Peyer's patch (tissue), 4 donors: Measurements from ENCODE around the gene NFASC.

Experiments
- POLR2A ChIP-seq, 2 donors: fragments of 450-650 bp; IDR thresholded peaks; one replicate each; pipeline ENCODE4 v1.5.1; 2017; ENCODE audit warnings: antibody characterized with exemption in 2 of 2, mild to moderate bottlenecking in 2 of 2, moderate library complexity in 2 of 2
- TF ChIP-seq, protein P1 (sequence below), 6 experiments: fragments of 450-650 bp in 4 of 6; fragments of 200-600 bp in 2 of 6; sonication (generic) in 1 of 6; IDR thresholded peaks; one replicate each; pipeline ENCODE4 v1.5.1; 2017 to 2019; ENCODE audit warnings: antibody characterized with exemption in 6 of 6, mild to moderate bottlenecking in 3 of 6, moderate library complexity in 1 of 6

DNA sequence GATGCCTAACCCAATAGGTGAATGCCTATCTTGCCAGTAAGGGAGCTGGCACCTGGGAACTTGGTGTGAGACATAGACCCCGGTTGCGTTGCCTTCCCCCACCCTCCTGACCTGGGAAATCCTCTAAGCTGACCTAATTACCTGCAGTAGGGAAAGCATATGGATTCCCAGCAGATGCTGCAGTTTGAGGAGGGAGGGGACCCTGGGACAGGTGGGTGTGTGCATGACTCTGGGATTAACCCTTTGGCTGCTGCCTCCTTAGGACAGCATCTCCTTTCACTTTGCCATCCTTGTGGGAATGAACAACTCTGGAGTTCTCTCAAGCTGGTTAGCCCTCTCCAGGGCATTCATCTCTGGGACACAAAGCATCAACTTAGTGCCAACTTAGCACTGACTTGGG lies 16.4 kb upstream of the NFASC start:
- TF ChIP-seq, protein P1, sequence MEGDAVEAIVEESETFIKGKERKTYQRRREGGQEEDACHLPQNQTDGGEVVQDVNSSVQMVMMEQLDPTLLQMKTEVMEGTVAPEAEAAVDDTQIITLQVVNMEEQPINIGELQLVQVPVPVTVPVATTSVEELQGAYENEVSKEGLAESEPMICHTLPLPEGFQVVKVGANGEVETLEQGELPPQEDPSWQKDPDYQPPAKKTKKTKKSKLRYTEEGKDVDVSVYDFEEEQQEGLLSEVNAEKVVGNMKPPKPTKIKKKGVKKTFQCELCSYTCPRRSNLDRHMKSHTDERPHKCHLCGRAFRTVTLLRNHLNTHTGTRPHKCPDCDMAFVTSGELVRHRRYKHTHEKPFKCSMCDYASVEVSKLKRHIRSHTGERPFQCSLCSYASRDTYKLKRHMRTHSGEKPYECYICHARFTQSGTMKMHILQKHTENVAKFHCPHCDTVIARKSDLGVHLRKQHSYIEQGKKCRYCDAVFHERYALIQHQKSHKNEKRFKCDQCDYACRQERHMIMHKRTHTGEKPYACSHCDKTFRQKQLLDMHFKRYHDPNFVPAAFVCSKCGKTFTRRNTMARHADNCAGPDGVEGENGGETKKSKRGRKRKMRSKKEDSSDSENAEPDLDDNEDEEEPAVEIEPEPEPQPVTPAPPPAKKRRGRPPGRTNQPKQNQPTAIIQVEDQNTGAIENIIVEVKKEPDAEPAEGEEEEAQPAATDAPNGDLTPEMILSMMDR (IDR thresholded peaks at IDR 0.05) = no peak
- no peak for TF ChIP-seq POLR2A (IDR thresholded peaks at IDR 0.05)
